HCT116 (cell line): ENCODE results near the gene CYBRD1.

Source experiments
- CBX3 ChIP-seq: IDR thresholded peaks from 2 replicates; pipeline ENCODE4 v1.6.1; 2012; ENCODE audit warnings: low read depth
- EGR1 ChIP-seq: IDR thresholded peaks from 2 replicates; pipeline ENCODE4 v1.6.1; 2012; ENCODE audit warnings: low read depth
- EZH2 ChIP-seq: fragments of 200-600 bp; sonication (generic); IDR thresholded peaks from 2 replicates; pipeline ENCODE4 v1.6.1; 2017; ENCODE audit warnings: antibody characterized with exemption, mixed run types
- EZH2phosphoT487 ChIP-seq: fragments of 200-600 bp; IDR thresholded peaks from 2 replicates; pipeline ENCODE4 v1.6.1; 2018; ENCODE audit warnings: antibody characterized with exemption, borderline replicate concordance
- JUND ChIP-seq: IDR thresholded peaks from 2 replicates; pipeline ENCODE4 v1.6.1; 2012
- POLR2A ChIP-seq: IDR thresholded peaks from 2 replicates; pipeline ENCODE4 v1.7.0; 2011; ENCODE audit warnings: borderline replicate concordance; ENCODE audit not compliant: insufficient read depth, insufficient read length; ENCODE audit errors: extremely low read depth
- POLR2AphosphoS5 ChIP-seq: IDR thresholded peaks from 2 replicates; pipeline ENCODE4 v1.6.1; 2011; ENCODE audit warnings: mild to moderate bottlenecking, low read depth, low read length, moderate library complexity
- RAD21 ChIP-seq: IDR thresholded peaks from 2 replicates; pipeline ENCODE4 v1.6.1; 2012; ENCODE audit warnings: low read depth, mild to moderate bottlenecking
- TF ChIP-seq, protein P1 (sequence below), 3 experiments: fragments of 200-600 bp in 1 of 3; sonication (generic) in 1 of 3; IDR thresholded peaks in 2 of 3; conservative IDR thresholded peaks in 1 of 3; 2 replicates each; pipeline ENCODE4 v1.5.1; 2012 to 2017; ENCODE audit warnings: low read depth in 2 of 3, low read length in 2 of 3, antibody characterized with exemption in 1 of 3, borderline replicate concordance in 1 of 3, control low read depth in 1 of 3, mild to moderate bottlenecking in 1 of 3, mixed read lengths in 1 of 3, mixed run types in 1 of 3, moderate library complexity in 1 of 3; ENCODE audit not compliant: insufficient read depth in 1 of 3
- TF ChIP-seq, protein P2 (sequence below): IDR thresholded peaks from 2 replicates; pipeline ENCODE4 v1.6.1; 2012; ENCODE audit warnings: low read depth

DNA sequence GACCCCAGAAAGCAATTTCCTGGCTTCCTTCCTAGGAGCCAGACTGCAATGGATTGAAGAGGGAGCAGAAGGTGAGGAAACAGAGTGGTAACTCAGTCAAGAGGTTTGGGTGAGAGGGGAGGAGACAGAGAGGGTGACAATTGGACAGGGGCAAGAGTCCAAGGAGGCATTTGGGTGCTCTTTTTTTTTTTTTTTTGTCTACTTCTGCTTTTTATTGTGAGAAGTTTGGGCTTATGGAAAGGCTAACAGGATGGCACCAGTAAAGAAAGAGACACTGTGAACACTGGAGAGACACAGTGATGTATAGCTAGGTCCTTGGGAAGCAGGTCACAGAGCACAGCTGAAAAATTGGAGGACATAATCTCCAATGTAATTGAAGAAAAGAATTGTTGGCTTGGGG is 25.0 kb downstream of the CYBRD1 start:
- TF ChIP-seq, protein P1, sequence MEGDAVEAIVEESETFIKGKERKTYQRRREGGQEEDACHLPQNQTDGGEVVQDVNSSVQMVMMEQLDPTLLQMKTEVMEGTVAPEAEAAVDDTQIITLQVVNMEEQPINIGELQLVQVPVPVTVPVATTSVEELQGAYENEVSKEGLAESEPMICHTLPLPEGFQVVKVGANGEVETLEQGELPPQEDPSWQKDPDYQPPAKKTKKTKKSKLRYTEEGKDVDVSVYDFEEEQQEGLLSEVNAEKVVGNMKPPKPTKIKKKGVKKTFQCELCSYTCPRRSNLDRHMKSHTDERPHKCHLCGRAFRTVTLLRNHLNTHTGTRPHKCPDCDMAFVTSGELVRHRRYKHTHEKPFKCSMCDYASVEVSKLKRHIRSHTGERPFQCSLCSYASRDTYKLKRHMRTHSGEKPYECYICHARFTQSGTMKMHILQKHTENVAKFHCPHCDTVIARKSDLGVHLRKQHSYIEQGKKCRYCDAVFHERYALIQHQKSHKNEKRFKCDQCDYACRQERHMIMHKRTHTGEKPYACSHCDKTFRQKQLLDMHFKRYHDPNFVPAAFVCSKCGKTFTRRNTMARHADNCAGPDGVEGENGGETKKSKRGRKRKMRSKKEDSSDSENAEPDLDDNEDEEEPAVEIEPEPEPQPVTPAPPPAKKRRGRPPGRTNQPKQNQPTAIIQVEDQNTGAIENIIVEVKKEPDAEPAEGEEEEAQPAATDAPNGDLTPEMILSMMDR (IDR thresholded peaks at IDR 0.05 in 2 of 3, conservative IDR thresholded peaks at IDR 0.05 in 1 of 3; ENCODE audit: borderline replicate concordance in 1 of 3, insufficient read depth in 1 of 3, low read depth in 2 of 3, low read length in 2 of 3) = no peak
- TF ChIP-seq RAD21 (no peak), POLR2A (no peak), JUND (no peak), EZH2 (no peak), CBX3 (no peak), POLR2AphosphoS5 (no peak), EGR1 (no peak), EZH2phosphoT487 (no peak)
- TF ChIP-seq, protein P2, sequence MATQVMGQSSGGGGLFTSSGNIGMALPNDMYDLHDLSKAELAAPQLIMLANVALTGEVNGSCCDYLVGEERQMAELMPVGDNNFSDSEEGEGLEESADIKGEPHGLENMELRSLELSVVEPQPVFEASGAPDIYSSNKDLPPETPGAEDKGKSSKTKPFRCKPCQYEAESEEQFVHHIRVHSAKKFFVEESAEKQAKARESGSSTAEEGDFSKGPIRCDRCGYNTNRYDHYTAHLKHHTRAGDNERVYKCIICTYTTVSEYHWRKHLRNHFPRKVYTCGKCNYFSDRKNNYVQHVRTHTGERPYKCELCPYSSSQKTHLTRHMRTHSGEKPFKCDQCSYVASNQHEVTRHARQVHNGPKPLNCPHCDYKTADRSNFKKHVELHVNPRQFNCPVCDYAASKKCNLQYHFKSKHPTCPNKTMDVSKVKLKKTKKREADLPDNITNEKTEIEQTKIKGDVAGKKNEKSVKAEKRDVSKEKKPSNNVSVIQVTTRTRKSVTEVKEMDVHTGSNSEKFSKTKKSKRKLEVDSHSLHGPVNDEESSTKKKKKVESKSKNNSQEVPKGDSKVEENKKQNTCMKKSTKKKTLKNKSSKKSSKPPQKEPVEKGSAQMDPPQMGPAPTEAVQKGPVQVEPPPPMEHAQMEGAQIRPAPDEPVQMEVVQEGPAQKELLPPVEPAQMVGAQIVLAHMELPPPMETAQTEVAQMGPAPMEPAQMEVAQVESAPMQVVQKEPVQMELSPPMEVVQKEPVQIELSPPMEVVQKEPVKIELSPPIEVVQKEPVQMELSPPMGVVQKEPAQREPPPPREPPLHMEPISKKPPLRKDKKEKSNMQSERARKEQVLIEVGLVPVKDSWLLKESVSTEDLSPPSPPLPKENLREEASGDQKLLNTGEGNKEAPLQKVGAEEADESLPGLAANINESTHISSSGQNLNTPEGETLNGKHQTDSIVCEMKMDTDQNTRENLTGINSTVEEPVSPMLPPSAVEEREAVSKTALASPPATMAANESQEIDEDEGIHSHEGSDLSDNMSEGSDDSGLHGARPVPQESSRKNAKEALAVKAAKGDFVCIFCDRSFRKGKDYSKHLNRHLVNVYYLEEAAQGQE = no peak
